PC-9 (cell line): ENCODE results near the gene LAMA2. TPM values are rescaled to one million over a fixed set of nuclear protein-coding genes. Genes with fewer than 3 reads are reported as not detected.

Experiments used
- BruUV-seq: library from RNA; stranded (reverse); fragments of 400-500 nt; replicated peaks from 2 replicates; lab custom pipeline; 2021; lab: Mats Ljungman, UMichigan
- CTCF ChIA-PET: fragments of 300-600 bp; sonication (Branson Sonifier 250); formaldehyde crosslinking; loops from one replicate; lab custom pipeline; 2022; ENCODE audit warnings: antibody characterized with exemption; lab: Charles Lee
- POLR2A ChIA-PET: fragments of 300-600 bp; sonication (Branson Sonifier 250); formaldehyde crosslinking; loops from one replicate; lab custom pipeline; 2022; ENCODE audit warnings: antibody characterized with exemption; ENCODE audit not compliant: unreplicated experiment; lab: Charles Lee
- DNase-seq, 2 experiments: peaks; one replicate each; pipeline versions ENCODE4 v3.0.0 to v3.0.0-alpha.2; 2015 to 2022; ENCODE audit warnings: mixed read lengths in 1 of 2
- H2AFZ ChIP-seq: fragments of 200-600 bp; sonication (generic); 2 replicates; pipeline ENCODE4 v1.8.1; 2017; ENCODE audit warnings: antibody characterized with exemption
- H3F3A ChIP-seq: fragments of 200-600 bp; sonication (generic); 2 replicates; pipeline ENCODE4 v1.8.1; 2017; ENCODE audit warnings: antibody characterized with exemption, mild to moderate bottlenecking, low read depth; ENCODE audit not compliant: insufficient read depth
- H3K27ac ChIP-seq: fragments of 200-600 bp; sonication (generic); 2 replicates; pipeline ENCODE4 v1.6.1; 2016; ENCODE audit warnings: mixed run types
- H3K27me3 ChIP-seq: fragments of 200-600 bp; sonication (generic); 2 replicates; pipeline ENCODE4 v1.6.1; 2016; ENCODE audit warnings: low read depth, mixed run types; ENCODE audit not compliant: insufficient read depth
- H3K36me3 ChIP-seq: fragments of 200-600 bp; sonication (generic); 2 replicates; pipeline ENCODE4 v1.6.1; 2016; ENCODE audit warnings: low read depth, mixed run types
- H3K4me1 ChIP-seq: fragments of 200-600 bp; sonication (generic); replicated peaks from 2 replicates; pipeline ENCODE4 v1.6.1; 2016; ENCODE audit warnings: mixed run types; ENCODE audit not compliant: insufficient read depth
- H3K4me2 ChIP-seq: fragments of 200-600 bp; sonication (generic); 2 replicates; pipeline ENCODE4 v1.6.1; 2017; ENCODE audit warnings: mixed run types
- H3K4me3 ChIP-seq: fragments of 200-600 bp; sonication (generic); 2 replicates; pipeline ENCODE4 v1.6.1; 2016; ENCODE audit warnings: mixed run types
- H3K79me2 ChIP-seq: fragments of 200-600 bp; sonication (generic); 2 replicates; pipeline ENCODE4 v1.6.1; 2017; ENCODE audit warnings: low read depth, mixed run types
- H3K9me2 ChIP-seq: fragments of 200-600 bp; sonication (generic); 2 replicates; pipeline ENCODE4 v1.8.1; 2017; ENCODE audit warnings: mild to moderate bottlenecking; ENCODE audit not compliant: insufficient read depth
- H3K9me3 ChIP-seq: fragments of 200-600 bp; sonication (generic); 2 replicates; pipeline ENCODE4 v1.8.1; 2016; ENCODE audit warnings: low read depth; ENCODE audit not compliant: insufficient read depth
- H4K20me1 ChIP-seq: fragments of 200-600 bp; sonication (generic); 2 replicates; pipeline ENCODE4 v1.8.1; 2017; ENCODE audit not compliant: insufficient read depth
- EZH2 ChIP-seq: fragments of 200-600 bp; sonication (generic); IDR thresholded peaks from 2 replicates; pipeline ENCODE4 v1.8.0; 2017; ENCODE audit warnings: antibody characterized with exemption, low read depth
- intact Hi-C: fragments of 100-400 bp; cut with micrococcal nuclease; formaldehyde crosslinking; loops from one replicate; pipeline ENCODE4 v1.10.0; 2022; ENCODE audit not compliant: unreplicated experiment
- total RNA-seq: library from RNA; stranded (reverse); gene quantifications from 2 replicates; pipeline ENCODE4 v1.2.3, GENCODE V29; 2021
- TF ChIP-seq, protein P1 (sequence below): fragments of 200-600 bp; sonication (generic); conservative IDR thresholded peaks from 2 replicates; pipeline ENCODE4 v1.6.1; 2017; ENCODE audit warnings: mixed run types, antibody characterized with exemption, mild to moderate bottlenecking, moderate library complexity

The LAMA2 gene
- total RNA-seq, 1 experiment from 2014 or later, result 2.8 TPM

DNA sequence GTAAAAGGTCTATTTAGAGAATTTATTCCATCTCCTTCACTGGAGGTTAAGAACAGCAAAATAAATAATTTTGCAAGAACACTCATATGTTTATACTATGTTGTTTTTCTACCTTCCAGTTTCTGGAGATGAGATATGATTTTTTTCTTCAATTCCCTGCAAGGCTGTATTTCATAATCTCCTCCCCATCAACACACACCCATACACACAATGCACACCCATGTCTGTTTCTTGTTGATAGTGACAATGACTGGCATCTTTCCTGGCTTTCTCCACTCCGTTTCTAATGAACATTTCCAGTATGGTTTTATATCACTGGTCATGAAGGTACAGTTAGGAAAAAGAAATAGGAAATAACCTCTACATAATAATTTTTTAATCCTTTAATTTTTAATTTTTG lies 624.9 kb downstream of the LAMA2 start:
- H4K20me1 ChIP-seq, result no peaks in the 10 kb centered on the region
- no peaks in the 10 kb centered on the region for H3K4me1 ChIP-seq
- CTCF ChIA-PET, result no interaction called here
- H3K9me3 ChIP-seq, result no peaks in the 10 kb centered on the region
- H3K9me2 ChIP-seq, result no peaks in the 10 kb centered on the region
- intact Hi-C loops, result no loop called here
- no peak overlapping the region for H3K27ac ChIP-seq
- H2AFZ ChIP-seq, result no peak overlapping the region
- no peaks in the 10 kb centered on the region for H3F3A ChIP-seq
- no peak overlapping the region for H3K4me2 ChIP-seq
- TF ChIP-seq, protein P1, sequence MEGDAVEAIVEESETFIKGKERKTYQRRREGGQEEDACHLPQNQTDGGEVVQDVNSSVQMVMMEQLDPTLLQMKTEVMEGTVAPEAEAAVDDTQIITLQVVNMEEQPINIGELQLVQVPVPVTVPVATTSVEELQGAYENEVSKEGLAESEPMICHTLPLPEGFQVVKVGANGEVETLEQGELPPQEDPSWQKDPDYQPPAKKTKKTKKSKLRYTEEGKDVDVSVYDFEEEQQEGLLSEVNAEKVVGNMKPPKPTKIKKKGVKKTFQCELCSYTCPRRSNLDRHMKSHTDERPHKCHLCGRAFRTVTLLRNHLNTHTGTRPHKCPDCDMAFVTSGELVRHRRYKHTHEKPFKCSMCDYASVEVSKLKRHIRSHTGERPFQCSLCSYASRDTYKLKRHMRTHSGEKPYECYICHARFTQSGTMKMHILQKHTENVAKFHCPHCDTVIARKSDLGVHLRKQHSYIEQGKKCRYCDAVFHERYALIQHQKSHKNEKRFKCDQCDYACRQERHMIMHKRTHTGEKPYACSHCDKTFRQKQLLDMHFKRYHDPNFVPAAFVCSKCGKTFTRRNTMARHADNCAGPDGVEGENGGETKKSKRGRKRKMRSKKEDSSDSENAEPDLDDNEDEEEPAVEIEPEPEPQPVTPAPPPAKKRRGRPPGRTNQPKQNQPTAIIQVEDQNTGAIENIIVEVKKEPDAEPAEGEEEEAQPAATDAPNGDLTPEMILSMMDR, result no peak
- TF ChIP-seq EZH2, result no peak
- no peaks in the 10 kb centered on the region for H3K36me3 ChIP-seq
- no peaks in the 10 kb centered on the region for H3K27me3 ChIP-seq
- POLR2A ChIA-PET, result no interaction called here
- no peak for DNase-seq
- BruUV-seq, result no TSS peak
- no peaks in the 10 kb centered on the region for H3K79me2 ChIP-seq
- no peak overlapping the region for H3K4me3 ChIP-seq

DNA sequence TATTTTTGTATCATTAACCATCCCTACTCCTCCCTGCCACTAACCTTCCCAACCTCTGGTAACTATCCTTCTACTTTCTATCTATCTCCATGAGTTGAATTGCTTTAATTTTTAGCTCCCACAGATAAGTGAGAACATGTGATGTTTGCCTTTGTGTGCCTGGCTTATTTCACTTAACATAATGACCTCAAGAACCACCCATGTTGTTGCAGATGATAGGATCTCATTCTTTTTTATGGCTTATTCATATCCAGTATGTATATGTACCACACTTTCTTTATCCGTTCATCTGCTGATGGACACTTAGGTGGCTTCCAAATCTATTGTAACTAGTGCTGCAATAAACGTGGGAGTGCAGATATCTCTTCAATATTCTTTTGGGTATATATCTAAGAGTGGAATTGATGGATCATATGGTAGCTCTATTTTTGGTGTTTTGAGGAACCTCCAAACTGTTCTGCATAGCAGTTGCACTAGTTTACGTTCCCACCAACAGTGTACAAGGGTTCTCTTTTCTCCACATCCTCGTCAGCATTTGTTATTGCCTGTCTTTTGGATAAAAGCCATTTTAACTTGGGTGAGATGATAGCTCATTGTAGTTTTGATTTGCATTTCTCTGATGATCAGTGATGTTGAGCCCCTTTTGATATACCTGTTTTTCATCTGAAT lies 625.7 kb downstream of the LAMA2 start:
- DNase-seq, result no peak
- no peak overlapping the region for H3K27ac ChIP-seq
- intact Hi-C loops, result no loop called here
- TF ChIP-seq EZH2, result no peak
- TF ChIP-seq, protein P1, result no peak
- H3K9me2 ChIP-seq, result no peaks in the 10 kb centered on the region
- no peaks in the 10 kb centered on the region for H3K4me1 ChIP-seq
- H3K27me3 ChIP-seq, result no peaks in the 10 kb centered on the region
- no peak overlapping the region for H3K4me3 ChIP-seq
- no peaks in the 10 kb centered on the region for H3F3A ChIP-seq
- no peaks in the 10 kb centered on the region for H3K79me2 ChIP-seq
- no peaks in the 10 kb centered on the region for H3K9me3 ChIP-seq
- no peaks in the 10 kb centered on the region for H4K20me1 ChIP-seq
- ChIA-PET POLR2A (interaction anchor here (0.6 kb wide), 1 partner anchor 1427 kb away, joined by 4 read pairs; no protein-coding TSS in a partner anchor), CTCF (no interaction called here)
- no peaks in the 10 kb centered on the region for H3K36me3 ChIP-seq
- no peak overlapping the region for H2AFZ ChIP-seq
- no TSS peak for BruUV-seq
- no peak overlapping the region for H3K4me2 ChIP-seq

- POLR2A ChIA-PET, result no interaction called here
- Histone ChIP-seq H3K4me3 (no peak overlapping the region), H3K9me2 (no peaks in the 10 kb centered on the region; the same call in 1 of the 2 replicates), H3K36me3 (no peaks in the 10 kb centered on the region), H2AFZ (no peak overlapping the region), H3K9me3 (no peaks in the 10 kb centered on the region), H3K79me2 (no peaks in the 10 kb centered on the region), H4K20me1 (no peaks in the 10 kb centered on the region), H3K27me3 (no peaks in the 10 kb centered on the region), H3F3A (no peaks in the 10 kb centered on the region), H3K4me1 (no peaks in the 10 kb centered on the region), H3K4me2 (no peak overlapping the region), H3K27ac (no peak overlapping the region)
- intact Hi-C loops, result no loop called here
- CTCF ChIA-PET, result no interaction called here
- BruUV-seq, result no TSS peak
- no peak for TF ChIP-seq EZH2
- TF ChIP-seq, protein P1, result no peak
- no peak for DNase-seq
Observed at GRCh38 chr6:129510950-129511349, 628.0 kb downstream of the LAMA2 start.
